ENCODE results near the gene CAMTA1.

CAMTA1 gene

DNA sequence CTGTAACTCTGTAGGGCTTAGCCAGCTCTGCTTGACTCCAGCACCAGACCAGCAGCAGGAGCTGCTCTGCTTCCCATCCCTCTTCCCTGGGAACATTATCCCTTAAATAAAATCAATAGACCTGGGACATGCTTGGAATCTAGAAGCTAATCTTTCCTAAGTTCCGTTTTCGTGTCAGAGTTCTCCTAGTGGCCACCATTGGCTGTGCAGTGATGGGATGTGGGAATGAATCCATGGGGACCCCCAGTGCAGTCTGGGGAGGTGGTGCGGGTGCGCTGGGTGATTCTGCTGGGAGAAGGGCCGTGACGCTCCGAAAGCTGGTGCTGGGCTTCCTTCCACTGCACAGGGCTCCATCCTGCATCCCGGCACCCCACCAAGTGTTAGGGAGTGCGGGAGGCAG, 202.7 kb downstream of the CAMTA1 start:
- DNase-seq = no peak

DNA sequence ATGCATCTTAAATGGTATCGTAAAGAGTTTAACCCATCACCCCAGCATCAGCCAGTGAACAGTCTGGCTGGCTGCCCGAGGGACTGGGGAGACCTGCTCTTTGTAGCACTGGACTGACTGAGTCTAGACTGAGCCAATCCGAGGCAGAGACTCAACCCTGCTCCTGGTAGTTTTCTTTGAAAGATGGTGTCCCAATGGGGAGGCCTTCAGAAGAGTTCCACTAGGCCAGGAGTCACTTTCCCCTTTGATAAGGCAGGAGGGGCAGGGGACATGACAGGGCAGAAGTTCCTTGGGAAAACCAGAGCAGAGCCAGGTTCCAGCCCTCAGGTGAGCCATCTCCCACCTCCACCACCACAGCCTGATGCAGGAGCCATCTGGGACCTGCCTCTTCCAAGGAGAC, 203.5 kb downstream of the CAMTA1 start:
- no peak for DNase-seq

DNA sequence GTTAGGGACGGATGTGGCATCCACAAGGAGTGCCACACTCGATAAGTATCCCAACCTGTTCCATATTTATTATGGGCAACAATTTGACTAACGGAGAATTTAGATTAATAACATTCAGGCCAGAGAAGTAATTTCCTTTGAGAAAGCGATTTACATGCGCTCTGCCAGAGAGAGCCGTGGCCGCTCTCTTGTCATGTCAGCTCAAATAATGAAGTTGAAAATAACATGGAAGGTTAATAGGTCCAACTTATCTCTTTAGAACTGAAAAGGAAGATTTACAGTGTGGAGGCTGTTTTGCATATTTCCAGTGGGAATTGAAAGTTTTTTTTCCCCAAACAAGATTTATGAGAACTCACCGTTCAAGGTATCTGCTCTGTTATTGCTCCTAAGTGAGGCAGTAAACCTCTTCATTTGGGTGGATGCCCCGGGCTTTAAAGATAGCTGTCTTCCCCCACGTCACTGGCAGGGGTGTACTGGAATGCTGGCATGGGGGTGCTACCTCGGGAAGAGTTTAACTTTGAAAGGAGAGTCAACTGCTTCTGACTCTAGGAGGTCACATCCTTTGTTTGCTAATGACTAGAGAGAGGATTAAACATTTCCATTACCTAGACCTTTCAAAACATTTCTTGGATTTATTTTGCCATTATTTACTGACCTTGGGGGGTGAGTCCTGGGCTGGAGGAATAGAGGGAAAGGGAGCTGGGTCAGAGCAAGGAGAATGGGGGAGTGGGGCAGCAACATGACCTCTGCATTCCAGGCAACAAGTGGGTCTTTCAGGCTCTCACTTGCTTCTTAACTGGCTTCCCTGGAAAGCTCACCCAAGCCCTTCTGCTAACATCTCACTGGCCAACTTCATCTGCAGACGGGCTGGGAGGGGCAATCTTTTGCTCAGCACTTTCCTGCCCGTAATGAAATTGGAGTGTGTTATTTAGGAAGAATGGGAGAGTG, 204.2 kb downstream of the CAMTA1 start:
- DNase-seq = no peak

DNA sequence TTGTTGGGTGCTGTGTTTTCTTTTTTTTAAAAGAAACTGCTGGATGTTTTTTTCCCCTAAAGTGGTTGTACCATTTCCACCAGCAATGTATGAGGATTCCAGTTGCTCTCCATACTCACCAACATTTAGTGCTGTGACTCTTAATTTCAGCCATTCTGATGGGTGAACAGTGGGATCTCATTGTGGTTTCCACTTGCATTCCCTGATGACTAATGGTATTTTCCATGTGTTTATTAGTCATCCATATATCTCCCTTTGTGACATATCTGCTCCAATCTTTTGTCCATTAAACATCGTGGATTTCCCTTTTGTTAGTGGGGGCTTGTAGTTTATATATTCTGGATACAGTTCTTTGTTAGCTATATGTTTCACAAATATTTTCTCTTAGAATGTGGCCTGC, 206.0 kb downstream of the CAMTA1 start:
- no peak for DNase-seq

DNA sequence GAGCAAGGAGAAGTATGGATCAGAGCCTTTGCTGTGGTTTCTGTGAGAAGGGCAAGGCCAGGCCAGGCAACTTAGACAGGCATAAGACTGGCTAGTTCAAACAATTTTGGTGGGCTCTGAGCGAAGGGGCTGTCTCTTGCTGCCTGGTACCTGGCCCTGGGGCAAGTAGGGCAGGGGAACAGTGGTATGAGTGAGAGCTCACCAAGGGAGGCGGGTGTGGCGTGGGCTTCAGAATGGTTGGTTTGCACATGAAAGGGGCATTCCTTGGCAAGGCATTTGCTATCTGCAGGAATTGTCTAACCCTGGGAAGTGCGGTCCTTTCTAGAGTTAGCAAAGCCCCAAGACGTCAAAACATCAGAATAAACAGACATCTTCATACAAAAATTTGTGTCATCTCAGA, 210.5 kb downstream of the CAMTA1 start:
- no peak for DNase-seq

DNA sequence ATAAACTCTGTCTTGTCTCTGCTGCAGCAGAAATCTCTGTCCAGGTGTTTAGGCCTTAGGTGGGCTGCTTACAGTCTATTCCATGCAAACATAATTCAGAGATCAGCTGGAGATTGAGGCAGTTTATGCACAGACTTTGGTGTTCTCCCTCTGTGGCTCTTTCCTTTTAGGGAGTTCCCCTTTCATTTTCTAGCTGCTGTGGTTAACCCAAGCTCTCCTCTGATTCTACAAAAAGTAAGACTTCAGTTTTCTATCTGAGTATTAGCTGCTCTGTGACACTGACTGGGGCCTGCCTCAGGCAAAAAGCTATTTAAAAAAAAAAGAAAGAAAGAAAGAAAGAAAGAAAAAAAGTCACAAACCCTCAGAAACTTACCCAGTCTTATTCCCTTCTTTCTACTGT, 211.1 kb downstream of the CAMTA1 start:
- no peak for DNase-seq

DNA sequence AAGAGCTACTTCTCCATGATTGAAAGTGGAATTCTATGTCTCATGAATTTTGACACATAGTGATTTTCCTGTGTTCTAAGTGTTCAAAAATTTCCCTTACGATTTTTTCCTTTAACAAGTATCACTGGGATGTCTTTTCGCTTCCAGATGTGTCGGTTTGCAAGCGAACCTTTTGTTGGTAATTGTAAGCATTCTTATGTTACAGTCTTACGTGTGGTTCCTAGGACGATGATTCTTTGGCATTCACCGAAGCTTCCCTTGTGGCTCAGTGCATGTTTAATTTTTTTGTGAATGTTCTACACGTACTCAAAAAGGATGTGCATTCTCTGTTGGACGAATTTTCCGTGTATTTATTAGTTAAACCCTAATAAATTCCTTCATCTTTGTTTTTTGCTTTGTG, 211.6 kb downstream of the CAMTA1 start:
- no peak for DNase-seq

GRCh38 chr1:6998267-6998666, 213.0 kb downstream of the CAMTA1 start:
- no peak for DNase-seq

GRCh38 chr1:6999826-7000225, 214.6 kb downstream of the CAMTA1 start:
- no peak for DNase-seq

GRCh38 chr1:7000720-7001119, 215.5 kb downstream of the CAMTA1 start:
- DNase-seq = no peak

DNA sequence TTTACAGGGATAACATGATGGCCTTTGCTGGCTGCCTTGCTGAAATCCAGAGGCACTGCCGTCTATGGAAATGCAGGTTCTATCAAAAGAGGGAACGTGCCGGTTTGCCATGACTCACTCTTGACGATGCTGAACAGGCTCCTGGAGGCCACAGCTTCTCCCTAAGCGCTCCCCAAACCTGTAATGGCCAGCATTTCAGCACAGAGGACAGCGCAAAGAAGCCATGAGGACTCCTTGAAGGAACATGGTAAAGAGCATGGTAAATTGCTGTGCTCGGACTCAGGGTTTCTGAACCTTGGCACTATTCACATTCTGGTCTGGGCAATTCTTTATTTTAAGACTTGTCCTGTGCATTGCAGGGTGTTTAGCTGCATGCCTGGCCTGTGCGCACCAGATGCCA, 217.5 kb downstream of the CAMTA1 start:
- DNase-seq = no peak

GRCh38 chr1:7003676-7004075, 218.4 kb downstream of the CAMTA1 start:
- DNase-seq = no peak

- no peak for DNase-seq
Measured at GRCh38 chr1:7004181-7004580, 218.9 kb downstream of the CAMTA1 start.

GRCh38 chr1:7005762-7006161, 220.5 kb downstream of the CAMTA1 start:
- no peak for DNase-seq

- DNase-seq = no peak
Measured at GRCh38 chr1:7006996-7007871, 222.0 kb downstream of the CAMTA1 start.

GRCh38 chr1:7007902-7008301, 222.6 kb downstream of the CAMTA1 start:
- DNase-seq = no peak

DNA sequence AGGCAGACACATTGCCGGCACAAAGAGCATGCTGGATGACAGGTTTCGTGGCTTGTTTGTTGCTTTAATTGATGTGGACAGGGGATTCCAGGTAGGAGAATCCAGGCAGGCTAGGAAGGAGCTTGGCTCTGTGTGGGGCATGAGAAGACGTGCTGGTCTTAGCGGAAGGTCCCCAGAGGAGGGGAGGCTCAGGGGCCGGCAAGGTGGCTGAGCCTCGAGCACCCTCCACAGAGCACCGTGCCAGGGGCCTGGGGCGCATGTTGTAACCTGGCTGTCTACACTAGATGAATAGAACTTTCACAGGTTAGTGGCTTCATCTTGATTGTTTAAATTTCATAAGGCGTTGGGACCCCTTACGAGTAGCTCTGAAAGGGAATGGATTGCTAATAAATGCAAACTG, 223.1 kb downstream of the CAMTA1 start:
- no peak for DNase-seq

DNA sequence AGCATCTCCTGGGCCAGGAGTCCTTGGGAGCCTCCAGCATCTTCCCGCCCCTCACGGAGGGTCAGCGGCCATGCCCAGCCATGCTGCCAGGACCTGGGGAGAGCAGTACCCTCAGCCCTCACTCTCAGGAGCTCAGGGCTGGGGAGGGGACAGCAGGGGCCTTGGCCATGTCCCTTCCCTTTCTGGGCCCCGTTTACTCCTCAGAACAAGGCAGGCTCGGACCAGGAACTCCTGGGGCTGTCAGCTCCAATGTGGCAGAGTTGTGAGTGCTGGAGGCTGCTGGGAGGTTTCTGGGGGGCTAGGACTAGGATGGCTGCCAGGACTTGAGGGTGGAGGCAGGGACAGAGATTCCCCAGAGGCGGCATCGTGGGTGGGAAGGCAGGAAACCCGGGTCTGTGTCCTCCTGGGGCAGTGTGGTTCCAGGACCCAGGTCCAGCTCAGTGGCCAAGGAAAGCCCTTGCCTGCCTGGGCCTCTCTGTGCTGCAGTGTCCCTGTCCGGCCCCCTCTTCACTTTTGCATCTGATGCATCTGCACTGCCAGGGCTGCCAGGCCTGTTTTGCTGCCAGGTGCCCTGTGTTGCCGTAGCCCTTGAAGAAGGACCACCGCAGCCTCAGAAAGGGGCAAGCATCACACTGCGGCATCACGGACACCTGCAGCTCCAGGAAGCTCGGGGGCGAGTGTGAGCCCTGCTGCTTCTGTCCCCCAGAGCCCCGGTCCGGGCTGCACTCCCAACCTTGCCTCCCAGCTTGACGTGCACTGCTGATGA, 223.9 kb downstream of the CAMTA1 start:
- no peak for DNase-seq

GRCh38 chr1:7009741-7010525, 224.7 kb downstream of the CAMTA1 start:
- DNase-seq = no peak

GRCh38 chr1:7010534-7011200, 225.4 kb downstream of the CAMTA1 start:
- no peak for DNase-seq

- DNase-seq = no peak
Measured at GRCh38 chr1:7011826-7012225, 226.6 kb downstream of the CAMTA1 start.

Measured in effector CD4-positive, alpha-beta T cell (primary cell).